HT1080 (cell line): ENCODE results near the gene ALOXE3. TPM values are rescaled to one million over a fixed set of nuclear protein-coding genes. Genes with fewer than 3 reads are reported as not detected.
A peak's percentile ranks its signal among the peaks of the same experiment; 100 is the strongest.
"Not testable (repeated sequence)": the region's sequence is repeated elsewhere in the genome, so short reads cannot be mapped to it uniquely, and the experiment has no call there.

Experiments
- DNase-seq: peaks from one replicate; pipeline ENCODE4 v3.0.0-alpha.2; 2015; ENCODE audit warnings: low read depth
- total RNA-seq: library from RNA; depleted of rRNA; stranded (reverse); fragments of >200 nt; shearing (Covaris generic); gene quantifications from 2 replicates; pipeline ENCODE4 v1.2.3, GENCODE V29; 2014

Gene ALOXE3
- total RNA-seq, 1 experiment from 2014 or later = 1.0 TPM

DNA sequence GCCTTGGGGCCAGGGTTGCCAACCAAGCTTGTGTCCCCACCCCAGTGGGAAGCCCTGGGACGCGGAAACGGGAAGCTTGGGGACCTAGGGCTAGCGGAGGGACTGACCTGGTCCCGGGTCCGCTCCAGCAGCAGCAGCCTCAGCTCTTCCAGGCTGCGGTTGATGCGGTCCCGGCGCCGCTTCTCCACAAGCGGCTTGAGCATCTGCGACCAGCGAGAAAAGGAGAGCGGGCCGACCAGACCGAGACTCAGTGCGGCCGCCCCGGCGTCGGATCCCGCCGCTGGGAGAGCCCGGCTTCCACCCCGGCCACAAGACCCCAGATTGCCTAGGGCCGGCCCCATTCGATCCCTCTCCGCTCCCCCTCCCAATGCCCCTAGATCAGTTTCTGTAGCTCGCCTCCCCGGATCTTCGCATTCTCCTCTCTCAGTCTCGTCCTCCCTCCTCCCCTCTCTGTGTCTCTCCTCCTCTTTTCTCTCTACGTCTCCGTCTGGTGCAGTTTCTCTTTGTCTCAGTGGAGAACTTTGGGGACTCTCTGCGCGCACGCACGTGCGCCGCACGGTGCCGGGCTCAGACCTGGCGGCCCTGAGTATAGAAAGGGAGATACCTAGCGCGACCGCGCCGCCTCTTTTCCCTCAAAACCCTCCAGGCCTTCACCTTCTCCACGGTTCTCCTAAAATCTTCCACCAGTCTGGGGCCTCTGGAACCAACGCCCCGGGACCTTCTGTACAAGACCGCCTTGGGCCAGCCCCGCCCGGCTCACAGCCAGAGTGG is 4.8 kb upstream of the ALOXE3 start:
- no peak for DNase-seq

DNA sequence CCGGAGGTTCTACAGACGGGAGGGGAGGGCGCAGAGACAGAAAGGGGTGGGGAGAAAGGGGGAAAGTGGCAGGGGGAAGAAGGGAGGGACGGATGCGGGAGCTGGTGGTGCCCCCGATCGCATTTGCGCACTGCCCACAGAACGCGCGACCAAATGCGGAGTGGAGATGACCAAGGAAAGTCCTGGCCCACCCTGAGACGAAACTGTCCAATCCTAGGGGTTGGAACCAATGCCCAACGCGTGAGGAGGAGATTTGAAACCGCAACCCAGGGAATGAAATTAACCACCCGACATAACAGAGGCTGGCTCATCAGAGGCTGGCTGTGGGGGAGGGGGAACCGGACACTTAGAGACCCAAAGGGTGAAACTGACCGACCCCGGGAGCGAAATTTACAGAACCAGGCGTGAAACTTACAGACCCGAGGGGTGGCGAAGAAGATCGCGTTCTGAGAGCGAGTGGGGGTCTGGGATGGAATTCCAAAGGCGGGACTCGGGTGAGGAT is 4.2 kb upstream of the ALOXE3 start:
- peak; percentile 51 for DNase-seq

DNA sequence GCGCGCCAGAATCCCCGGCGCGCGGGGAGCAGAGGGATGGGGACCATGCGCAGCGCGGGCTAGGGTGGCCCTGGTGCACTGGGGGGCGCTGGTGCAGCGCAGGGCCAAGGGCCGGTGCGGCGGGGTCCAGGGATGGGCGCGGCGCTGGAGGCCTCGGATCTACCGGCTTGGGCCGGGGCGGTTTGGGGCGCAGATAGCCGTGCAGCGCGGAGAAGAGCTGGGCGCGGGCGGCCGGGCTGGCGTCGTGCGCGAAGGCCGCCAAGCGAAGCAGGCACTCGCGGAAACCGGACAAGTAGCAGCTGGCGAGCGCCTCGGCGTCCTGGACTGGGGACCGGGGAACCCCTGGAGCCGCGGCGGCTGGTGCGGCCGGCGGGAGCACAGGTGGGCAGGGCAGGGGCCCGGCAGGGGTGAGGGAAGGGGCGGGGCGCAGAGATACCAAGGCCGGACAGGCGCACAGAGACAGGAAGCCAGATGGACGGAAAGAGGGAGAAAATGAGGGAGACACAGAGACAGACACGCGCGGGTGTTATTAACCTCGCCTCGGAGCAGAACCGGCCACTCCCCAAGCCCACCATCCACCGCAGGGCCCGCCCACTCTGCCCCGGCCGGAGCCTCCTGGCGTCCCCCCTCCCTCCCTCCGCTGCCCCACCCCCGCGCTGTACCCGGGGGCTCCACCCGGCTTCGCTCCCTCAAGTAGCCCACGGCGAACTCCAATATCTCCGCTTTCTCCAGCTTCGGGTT is 3.5 kb upstream of the ALOXE3 start:
- peak; percentile 74 for DNase-seq

DNA sequence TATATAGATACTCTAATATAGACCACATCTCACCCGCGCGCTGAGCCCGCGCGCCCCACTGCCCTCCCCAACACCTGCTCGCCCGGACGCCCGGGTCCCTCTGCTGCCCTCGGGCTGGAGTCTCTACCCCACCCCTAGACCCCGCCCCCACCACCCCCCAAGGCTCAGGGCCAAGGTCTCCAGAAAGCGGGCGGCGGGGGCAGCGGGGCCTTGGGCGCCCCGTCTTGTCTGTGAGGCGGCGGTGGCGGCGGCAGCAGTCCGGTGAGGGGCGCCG is 3.0 kb upstream of the ALOXE3 start:
- DNase-seq = no peak

DNA sequence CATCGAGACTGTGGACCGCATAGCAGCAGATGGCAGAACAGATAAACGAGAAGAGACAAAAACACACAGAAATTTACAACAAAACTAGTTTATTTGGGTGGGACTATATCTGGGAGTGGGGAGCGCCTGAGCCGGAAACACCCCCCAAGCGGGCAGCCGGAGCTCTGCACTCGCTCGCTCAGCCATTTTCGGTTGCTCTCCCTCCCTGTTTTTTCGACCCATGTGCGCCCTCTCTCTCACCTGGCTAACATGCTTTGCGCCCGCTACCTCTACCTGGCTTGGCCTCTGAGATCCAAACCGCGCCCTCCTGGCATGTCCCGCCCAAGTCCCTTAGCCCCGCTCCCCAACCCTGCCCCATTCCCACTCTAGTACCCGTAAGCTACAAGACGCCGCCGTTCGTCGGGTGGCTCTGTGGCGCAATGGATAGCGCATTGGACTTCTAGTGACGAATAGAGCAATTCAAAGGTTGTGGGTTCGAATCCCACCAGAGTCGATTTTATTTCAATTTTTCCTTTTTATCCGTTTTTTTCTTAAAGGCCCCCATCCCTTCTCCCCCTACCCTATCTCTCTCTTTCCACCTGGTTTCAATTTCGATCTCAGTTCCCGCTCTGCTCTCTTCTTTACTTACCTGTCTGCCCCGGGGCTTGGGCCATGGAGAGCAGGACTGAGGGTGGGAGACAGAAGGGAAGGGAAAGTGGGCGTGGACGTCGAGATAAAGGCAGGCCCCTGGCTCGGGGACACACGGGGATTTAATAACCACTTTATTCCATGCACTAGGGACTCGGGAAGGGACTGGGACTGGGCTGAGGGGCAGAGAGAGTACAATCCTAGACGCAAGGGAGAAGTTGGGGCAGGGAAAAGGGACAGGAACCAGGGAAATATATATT is 2.4 kb upstream of the ALOXE3 start:
- peak; percentile 83 for DNase-seq

DNA sequence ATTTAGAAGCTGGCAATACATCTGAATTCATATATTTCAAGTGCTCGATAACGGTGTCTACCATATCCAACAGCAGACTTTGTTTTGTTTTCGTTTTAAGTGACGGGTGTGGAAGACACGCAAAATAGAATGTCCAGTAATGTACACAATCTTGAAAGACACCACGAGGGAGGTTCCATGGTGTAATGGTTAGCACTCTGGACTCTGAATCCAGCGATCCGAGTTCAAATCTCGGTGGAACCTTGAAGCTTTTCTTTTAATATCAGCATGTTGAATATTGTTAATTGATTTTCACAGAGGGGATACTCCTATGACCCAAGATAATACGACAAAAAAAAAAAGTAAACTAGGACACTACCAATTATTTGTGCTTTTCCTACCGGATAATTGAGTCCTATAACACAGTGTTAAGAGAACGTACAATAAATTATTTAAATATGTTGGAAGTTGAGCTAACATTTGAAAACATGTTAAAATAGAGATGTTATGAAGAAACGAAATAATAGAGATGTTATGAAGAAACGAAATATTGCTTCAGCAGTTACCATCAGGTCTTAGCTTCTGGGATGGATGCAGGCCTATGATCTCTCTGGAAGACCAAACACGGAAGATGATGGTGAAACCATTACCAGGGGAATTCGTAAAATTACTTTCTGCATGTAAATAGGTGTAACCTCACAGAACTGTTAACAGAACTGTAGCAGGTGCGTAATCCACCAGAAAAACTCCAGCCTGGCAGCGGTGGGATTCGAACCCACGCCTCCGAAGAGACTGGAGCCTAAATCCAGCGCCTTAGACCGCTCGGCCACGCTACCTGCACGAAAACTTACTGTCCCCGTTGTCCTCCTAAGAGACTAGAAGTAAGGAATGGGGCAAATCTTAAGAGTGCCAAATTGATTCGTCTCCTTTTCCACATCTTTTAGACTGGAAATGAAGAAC is 1.5 kb upstream of the ALOXE3 start:
- DNase-seq = peak; percentile 93

DNA sequence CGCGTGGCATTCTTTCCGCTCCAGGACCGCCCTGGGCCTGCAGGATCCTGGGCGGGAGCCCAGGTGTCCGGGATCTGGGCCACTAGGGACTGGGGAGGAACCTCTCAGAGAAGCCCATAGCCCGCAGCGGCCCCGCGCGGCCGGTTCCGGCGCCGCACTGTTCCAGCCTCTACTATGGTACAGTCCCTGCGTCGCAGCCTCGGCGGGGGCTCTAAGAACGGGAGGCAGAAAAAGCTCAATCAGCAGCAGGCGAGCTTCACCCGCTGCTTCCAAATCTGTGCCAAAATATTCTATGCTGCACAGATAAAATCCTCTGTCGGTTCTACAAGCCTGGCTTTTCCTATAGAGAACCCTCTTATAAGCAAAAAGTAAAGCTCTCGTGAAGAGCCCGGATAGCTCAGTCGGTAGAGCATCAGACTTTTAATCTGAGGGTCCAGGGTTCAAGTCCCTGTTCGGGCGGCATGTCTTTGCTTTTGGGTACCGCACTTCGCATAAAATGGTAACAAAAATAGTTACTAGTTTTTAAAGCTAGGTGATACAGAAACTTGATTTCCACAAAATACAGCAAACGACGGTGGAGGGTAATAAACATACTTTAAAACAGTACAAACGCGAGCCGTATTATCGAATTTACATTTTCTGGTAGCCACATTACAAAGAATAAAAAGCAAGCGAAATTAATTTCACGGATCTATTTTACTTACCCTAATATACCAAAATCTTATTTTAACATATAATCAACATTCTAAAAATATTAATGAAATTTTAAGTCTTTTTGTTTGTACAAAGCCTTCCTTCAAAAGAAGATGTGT is 661 bp upstream of the ALOXE3 start:
- peak; percentile 81 for DNase-seq

DNA sequence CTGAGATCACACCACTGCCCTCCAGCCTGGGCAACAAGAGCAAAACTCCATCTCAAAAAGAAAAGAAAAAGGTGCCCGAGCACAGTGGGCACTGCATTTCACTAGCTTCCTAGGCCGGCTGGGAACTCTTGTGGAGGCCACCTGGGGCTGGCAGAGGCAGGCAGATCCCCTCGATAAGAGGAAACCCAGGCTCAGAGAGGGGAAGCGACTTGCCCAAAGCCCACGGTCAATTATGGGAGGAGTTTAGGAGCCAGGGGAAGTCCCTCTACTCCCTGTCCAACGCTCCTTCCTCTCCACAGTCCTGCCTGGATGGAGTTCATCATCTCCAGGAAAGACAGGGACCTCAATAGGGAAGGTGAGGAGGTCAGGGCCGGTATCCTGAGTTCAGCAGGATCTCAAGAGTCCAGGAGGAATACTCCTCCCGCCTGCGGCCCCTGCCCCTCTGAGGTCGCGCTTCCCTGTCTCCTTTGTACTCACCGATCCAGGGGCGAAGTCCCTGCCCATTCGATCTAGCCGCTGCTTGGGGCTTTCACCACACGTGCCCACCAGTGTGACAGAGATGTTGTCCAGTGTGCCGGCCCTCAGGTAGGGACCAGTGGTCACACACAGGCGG is 841 bp downstream of the ALOXE3 start:
- no peak for DNase-seq

DNA sequence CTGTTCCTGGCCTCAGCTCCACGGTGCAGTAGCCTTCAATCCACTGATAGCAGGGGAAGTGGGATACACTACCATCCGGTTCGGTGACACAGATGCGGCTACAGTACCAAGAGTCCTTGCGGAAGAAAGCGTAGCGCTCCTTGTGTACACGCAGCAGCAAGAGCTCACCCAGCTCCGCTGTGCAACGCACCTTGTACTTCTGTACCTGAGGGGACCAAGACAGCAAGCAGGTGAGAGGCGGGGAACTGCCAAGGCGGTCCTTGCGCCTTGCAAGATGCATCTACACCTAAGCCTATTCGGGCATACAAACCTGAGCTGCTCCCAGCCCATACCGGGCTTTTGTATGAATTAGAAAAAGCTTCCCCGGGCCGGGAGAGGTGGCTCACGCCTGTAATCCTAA is 1.5 kb downstream of the ALOXE3 start:
- no peak for DNase-seq

DNA sequence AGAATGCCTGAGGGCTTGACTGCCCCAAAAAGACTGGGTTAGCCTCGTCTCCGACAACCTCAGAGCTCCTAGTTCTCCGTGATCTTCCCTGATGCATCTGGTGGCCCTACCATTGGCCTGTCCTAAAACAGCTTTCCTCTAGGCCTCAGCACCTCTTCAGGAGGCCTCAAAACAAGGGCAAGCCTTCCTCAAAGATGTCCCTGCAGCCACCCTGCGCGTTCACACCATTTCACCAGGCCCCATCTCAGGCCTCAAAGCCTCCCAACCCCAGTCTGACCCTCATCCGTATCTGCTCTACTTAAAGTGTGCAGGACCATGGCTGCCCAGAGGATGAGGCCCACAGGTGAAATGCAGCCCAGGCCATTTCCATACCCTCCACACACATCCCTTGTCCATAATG is 7.4 kb downstream of the ALOXE3 start:
- no peak for DNase-seq

DNA sequence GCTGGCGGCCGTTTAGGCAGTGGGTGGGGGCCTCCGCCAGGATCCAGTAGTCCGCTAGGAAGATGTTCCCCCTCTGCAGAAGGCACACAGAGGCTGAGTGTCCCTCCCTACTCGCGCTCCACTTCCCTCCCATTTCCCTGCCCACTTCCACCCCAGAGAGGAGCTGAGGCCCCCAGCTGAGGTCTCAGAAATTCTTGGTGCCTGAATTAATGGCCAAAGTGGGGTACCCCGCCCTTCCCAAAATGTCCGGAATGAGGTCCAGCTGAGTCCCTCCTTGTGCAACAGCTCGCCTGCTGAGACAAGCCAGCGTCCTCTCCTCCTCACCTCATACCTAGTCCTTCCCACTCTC is 7.9 kb downstream of the ALOXE3 start:
- DNase-seq = no peak

DNA sequence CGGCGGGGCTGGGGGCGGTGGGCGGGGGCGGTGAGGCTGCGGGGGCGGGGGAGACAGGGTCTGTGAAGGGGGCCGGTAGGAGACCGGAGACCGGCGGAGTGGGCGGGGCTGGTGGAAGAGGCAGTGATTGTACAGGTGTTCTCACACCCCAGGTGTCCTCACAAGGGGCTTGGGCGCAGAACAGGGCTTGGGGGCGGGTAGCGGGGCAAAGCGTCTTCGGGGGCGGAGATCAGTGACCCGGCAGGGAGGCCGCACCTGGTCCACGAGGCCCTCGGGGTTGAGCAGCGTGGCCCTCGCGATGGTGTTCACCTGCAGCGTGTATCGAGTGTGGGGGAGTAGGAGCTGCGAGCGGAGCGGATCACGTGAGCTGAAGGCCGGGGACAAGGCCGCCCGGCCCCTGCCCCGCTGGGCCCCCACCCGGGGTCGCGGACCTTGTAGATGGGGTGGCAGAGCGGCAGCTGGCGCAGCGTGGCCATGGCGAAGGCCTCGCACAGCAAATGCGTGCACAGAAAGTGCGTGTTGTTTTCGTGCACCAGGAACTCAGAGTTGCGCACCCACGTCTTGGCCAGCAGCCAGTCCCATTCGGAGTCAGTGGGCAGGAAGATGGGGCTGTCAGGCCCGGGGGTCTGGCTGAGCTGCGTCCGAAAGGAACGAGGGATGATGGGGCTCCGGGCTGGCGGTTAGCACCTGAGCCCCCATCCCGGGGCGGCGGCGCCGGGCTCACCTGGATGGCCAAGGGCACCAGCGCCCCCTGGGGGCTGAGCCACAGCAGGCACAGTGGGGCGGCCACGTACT is 8.5 kb downstream of the ALOXE3 start:
- no peak for DNase-seq

DNA sequence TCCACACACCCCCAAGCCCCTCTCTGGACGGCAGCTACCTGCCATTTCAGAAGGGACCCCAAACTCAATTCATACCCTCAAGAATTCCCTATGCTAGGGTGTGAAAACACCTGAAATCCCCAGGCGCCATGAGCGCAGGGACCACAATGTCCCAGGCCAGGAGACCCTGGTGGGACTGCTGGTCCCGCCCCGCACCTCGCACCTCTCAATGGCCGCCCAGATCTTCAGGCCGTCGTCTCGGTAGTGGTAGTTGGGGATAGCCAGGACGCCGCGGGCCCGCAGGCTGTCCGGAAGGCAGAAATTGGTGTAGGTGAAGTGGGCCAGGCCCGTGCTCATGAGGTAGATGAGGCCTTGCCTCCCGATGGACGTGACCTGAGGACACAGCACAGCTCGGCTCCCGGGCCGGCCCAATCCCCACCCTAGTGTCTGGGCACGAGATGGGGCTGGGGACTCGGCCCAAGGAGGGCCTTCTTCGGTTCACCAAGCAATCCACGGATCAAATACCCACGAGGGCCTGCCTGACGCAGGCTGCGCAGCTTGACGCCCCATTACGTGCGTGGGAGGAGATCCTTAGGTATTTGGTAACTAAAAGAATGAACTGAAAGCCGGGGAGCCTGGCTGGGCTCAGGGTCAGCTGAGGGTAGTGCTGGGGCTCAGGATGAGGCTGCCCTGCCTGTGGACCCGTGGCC is 9.2 kb downstream of the ALOXE3 start:
- no peak for DNase-seq

DNA sequence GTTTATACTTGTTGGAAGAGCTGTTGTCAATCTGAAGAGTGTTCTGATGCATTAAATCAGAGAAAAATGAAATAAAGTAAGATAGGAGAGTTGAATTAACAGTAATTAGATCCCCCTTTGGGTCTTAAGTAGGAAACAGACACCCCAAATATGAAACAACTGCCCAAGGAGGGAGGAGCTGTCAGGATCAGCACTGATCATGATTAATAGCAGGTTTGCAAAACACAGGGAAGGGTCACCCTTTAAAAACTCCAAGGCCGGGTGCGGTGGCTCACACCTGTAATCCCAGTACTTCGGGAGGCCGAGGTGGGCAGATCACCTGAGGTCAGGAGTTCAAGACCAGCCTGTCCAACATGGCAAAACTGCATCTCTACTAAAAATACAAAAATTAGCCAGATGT is 11.3 kb downstream of the ALOXE3 start:
- DNase-seq = not testable (repeated sequence)

DNA sequence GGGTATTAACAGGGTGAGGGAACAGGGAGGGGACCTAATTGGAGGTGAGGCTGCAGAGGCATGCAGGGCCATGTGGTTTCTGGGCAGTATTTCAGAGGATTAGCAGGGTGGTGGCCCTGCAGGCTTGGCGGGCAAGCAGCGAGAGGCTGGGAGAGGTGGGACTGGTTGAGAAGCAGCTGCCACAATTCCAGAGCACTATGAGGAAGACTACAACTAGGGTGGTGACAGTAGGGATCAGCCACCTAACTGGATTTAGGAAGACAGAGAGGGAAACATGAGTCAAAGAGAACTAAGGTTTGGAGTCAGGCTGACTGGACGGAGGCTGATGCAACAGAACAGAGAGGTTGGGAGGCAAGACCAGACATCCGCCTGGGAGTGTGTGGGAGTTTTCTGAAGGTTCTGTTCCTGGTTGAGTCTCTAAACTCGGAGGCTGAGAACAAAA is 12.3 kb downstream of the ALOXE3 start:
- no peak for DNase-seq

DNA sequence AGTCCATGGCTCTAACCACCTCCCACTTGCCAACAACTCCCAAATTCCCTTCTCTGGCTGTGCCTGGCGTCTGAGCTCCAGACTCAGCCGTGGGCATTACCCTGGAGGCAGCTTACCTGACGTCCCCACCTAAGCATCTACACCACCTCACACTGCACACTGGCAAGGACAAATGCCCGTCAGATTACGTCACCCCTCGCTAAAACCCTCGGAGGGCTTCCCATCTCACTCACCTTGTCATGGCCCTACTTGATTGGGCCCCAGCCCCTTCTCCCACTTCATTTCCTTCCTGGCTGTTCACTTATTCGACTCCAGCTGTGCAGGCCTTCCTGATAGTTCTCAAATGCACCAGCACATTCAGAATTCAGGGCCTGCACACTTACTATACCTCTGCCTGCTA is 13.4 kb downstream of the ALOXE3 start:
- no peak for DNase-seq

DNA sequence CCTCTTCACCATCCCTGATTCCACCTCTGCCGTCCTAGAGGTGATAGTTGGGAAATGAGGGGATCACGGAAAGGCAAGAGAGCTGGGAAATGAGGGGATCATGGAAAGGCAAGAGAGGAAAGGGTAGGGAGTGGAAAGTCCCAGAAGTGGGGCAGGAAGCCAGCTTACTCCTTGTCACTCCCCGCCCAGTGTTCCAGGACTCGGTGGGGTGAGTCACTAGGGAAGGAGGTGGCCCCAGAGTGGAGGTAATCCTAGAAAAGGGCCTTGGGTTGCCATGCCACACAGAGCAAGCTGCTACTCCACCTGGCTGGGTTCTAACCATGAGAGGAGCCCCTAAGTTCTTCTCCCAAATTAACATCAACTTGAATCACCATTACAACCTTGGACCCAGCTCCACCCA is 14.8 kb downstream of the ALOXE3 start:
- peak; percentile 35 for DNase-seq

DNA sequence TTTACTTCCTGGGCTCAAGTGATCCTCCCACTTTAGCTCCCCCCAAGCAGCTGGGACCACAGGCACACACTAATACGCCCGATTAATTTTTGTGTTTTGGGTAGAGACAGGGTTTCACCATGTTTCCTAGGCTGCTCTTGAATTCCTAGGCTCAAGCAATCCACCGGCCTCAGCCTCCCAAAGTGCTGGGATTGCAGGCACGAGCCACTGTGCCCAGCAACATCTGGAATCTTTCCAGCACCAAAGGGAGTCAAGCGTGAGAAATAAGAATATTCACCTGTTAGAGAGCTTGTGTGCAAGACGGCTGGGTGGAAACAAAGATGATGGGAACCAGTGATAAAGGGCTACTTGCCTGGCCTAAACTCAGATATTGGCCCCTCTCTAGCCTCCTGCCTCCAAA is 16.6 kb downstream of the ALOXE3 start:
- DNase-seq = no peak
